ENCODE measurements around the gene RAMP2.

Gene RAMP2

DNA sequence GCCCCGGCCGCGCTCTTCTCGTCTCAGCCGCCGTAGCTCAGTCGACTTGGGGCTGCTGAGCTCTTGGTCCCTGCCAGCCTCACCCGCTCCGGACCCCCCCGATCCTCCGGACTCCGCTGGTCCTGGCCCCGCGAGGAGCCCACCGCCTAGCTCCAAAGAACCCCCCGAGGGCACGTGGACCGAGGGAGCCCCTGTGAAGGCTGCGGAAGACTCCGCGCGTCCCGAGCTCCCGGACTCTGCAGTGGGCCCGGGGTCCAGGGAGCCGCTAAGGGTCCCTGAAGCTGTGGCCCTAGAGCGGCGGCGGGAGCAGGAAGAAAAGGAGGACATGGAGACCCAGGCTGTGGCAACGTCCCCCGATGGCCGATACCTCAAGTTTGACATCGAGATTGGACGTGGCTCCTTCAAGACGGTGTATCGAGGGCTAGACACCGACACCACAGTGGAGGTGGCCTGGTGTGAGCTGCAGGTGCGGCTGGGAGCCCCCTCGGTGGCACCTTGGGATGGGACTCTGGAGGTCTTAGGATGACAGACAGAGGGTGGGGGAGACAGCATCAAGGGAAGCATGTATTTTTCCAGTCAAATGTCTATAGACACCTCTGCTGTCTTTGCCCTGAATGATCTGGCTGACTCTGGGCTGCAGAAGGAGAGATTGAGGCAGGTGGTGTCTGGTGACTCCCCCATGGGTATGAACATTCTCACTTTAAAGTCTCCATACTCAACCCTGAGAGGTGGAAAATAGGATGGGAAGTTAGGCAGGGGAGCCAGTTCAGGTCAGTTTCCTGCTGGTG, 20.0 kb downstream of the RAMP2 start:
- DNase-seq (ENCODE audit: low read depth), result no peak
- TF ChIP-seq, protein P1, sequence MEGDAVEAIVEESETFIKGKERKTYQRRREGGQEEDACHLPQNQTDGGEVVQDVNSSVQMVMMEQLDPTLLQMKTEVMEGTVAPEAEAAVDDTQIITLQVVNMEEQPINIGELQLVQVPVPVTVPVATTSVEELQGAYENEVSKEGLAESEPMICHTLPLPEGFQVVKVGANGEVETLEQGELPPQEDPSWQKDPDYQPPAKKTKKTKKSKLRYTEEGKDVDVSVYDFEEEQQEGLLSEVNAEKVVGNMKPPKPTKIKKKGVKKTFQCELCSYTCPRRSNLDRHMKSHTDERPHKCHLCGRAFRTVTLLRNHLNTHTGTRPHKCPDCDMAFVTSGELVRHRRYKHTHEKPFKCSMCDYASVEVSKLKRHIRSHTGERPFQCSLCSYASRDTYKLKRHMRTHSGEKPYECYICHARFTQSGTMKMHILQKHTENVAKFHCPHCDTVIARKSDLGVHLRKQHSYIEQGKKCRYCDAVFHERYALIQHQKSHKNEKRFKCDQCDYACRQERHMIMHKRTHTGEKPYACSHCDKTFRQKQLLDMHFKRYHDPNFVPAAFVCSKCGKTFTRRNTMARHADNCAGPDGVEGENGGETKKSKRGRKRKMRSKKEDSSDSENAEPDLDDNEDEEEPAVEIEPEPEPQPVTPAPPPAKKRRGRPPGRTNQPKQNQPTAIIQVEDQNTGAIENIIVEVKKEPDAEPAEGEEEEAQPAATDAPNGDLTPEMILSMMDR (conservative IDR thresholded peaks at IDR 0.05; ENCODE audit: low read depth, low read length), result no peak
- H3K4me3 ChIP-seq (ENCODE audit: low read length), result peak overlapping the region; percentile 30

DNA sequence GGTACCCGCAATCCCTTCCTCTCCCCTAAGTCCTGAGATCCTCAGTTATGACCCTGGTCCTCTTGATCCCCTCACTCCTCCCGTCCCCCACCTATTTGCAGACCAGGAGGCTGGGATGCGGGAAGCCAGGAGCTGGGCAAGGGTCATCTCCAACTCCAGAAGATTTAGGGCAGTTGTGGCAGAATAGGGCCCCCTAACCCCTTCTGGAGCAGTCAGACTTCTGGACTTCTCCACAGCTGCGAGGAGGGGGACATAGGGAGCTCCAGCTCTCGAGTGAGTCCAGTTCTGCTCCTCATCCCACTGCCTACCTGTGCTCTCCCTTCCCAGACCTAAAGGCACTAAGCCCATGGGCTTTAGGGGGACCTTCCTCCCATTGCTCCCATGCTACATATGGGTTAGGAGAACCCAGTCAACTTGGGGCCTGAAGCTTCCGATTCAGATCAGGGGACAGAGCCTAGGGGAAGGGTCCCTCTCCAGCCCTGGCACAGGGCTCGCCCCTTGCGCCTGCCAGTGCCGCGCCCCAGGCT, 20.7 kb downstream of the RAMP2 start:
- DNase-seq (ENCODE audit: low read depth), result no peak
- no peak overlapping the region for H3K4me3 ChIP-seq (ENCODE audit: low read length)
- TF ChIP-seq, protein P1 (conservative IDR thresholded peaks at IDR 0.05; ENCODE audit: low read depth, low read length), result no peak

DNA sequence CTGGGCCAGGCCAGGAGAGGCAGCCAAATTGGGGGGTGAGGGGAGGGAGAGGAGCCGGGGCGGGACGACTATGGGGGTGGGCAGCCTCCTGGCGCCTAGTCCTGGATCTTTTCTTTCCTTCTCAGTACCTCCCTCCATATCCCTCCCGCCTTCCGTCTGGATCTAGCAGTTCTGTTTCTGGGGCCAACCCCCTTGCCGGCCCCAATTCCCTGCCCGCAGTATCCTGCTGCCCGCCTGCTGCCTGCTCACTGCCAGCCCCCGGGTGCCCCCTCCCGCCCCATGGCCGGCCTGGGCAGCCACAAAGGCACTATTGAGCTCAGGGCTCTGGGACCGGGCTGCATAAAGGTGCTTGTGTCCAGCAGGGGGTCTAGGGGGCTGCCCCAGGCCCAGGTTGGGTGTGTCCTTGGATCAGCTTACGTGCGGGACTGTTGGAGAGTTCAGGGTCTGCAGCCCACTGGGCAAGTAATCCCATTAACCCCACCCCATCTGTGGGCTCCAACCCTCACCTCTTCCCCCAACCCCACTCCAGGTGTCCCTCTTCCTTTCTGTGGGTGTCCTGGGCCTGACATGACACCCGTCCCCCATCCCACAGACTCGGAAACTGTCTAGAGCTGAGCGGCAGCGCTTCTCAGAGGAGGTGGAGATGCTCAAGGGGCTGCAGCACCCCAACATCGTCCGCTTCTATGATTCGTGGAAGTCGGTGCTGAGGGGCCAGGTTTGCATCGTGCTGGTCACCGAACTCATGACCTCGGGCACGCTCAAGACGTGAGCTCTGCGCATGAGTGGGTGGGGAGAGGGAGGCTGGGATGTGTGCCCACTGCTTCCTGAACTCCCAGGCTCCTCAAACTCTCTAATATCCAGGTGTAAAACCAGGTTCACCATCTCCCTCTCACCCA, 21.4 kb downstream of the RAMP2 start:
- TF ChIP-seq, protein P1 (conservative IDR thresholded peaks at IDR 0.05; ENCODE audit: low read depth, low read length), result no peak
- no peak overlapping the region for H3K4me3 ChIP-seq (ENCODE audit: low read length)
- no peak for DNase-seq (ENCODE audit: low read depth)

DNA sequence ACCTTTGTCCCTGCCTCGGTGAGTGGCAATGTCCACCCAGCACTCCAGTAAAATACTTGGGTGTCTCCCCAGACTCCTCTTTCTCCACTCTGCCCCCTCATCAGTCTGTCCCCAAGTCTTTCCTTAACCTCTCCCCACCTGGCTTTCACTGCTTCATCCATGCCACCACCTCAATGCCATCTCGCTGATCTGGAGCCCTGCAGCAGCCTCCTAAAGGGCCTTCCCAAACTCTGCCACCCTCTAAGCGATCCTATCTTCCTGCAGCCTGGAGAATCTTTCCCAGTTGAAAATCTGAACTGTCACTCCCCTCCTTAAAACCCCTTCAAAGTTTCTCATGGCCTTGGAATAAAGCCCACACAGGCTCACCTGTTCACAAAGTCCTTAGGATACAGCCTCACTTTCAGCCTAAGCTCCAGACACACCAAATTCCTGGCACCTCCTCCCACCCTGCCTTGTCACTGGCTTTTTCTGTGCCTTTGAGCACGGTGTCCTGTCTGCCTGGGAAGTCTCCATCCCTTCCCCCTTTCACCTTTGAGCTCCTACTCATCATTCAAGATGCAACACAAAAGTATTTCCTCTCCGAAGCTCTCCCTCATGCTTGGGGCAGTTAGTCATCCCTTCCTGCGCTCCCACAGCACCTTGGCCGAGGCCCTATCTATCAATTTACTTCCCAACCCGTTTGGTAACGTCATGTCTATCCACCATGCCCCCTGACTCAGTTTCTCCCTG, 22.2 kb downstream of the RAMP2 start:
- DNase-seq (ENCODE audit: low read depth), result no peak
- H3K4me3 ChIP-seq (ENCODE audit: low read length), result no peak overlapping the region
- TF ChIP-seq, protein P1 (conservative IDR thresholded peaks at IDR 0.05; ENCODE audit: low read depth, low read length), result no peak

DNA sequence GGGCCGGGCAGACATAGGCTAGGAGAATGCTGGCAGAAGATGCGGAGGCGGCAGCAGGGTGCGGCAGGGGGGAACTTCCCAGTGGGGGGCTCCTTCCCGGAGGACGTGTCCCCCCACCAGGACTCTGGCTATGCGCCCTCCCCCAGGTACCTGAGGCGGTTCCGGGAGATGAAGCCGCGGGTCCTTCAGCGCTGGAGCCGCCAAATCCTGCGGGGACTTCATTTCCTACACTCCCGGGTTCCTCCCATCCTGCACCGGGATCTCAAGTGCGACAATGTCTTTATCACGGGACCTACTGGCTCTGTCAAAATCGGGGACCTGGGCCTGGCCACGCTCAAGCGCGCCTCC, 22.7 kb downstream of the RAMP2 start:
- TF ChIP-seq, protein P1 (conservative IDR thresholded peaks at IDR 0.05; ENCODE audit: low read depth, low read length), result no peak
- H3K4me3 ChIP-seq (ENCODE audit: low read length), result no peak overlapping the region
- no peak for DNase-seq (ENCODE audit: low read depth)

DNA sequence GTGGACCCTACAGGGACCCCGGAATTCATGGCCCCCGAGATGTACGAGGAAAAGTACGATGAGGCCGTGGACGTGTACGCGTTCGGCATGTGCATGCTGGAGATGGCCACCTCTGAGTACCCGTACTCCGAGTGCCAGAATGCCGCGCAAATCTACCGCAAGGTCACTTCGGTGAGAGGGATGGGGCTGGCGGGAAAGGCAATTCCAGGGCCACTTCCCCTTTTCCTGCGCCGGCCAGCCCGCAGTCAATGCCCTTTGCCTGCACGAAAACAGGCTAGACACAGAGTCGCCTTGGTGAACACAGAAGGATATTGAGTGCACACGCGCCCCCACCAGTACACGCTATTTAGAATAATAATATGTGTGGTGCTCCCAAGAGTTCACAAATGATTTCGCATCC, 23.4 kb downstream of the RAMP2 start:
- TF ChIP-seq, protein P1 (conservative IDR thresholded peaks at IDR 0.05; ENCODE audit: low read depth, low read length), result no peak
- no peak for DNase-seq (ENCODE audit: low read depth)

More for the DNA sequence above, 23.4 kb downstream of the RAMP2 start:
- H3K4me3 ChIP-seq (ENCODE audit: low read length), result no peak overlapping the region

All from retinal pigment epithelial cell (primary cell).